HepG2 (cell line): Measurements from ENCODE around the gene FGF23.

ENCODE experiments used
- TAF1 ChIP-seq: sonication (generic); formaldehyde crosslinking; IDR thresholded peaks from 2 replicates; pipeline ENCODE4 v1.4.0; 2020; ENCODE audit warnings: missing genetic modification reagents
- ZNF678 ChIP-seq: sonication (generic); formaldehyde crosslinking; IDR thresholded peaks from 2 replicates; pipeline ENCODE4 v1.4.0; 2020; ENCODE audit warnings: mild to moderate bottlenecking, missing genetic modification reagents

DNA sequence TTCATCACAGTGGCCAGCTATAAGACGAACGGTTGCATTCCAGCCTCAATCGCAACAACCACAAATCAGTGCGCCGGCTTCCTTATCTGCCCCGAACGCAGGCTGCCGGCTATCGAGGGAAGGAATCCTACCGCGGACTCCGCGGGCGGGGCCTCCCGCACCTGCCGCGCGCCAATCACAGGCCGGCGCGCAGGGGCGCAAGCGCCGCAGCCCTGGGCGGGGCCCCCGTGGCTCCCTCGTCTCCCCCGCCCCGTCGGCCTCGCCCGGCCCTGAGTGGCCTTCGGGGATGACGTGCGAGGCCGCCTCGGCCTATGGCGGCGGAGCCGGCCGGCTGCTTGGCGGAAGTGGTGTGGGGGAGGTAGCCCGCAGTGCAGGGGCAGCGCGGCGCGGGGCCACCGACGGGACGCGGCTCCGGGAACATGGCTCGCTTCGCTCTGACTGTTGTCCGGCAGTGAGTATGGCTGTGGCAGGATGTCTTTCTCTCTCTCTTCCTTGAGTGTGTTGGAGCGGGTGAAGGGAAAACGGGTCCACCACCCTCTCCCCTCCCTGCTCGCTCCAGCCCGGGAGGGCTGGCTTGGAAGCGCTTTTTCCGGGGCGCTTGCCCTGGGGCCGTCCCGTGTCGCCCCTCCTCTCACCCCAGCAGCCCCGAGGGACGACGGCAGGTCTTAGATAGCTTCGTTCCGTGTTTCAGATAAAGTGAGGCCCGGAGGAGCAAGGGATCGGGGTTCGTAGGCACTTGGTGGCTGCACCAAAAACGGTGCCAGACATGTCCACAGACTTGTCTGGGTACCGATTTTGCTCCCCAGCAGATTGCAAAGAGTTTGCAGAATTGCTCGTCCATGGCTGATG, 58.4 kb downstream of the FGF23 start, which contains the start of gene TIGAR:
- TF ChIP-seq TAF1 (CRISPR knock-in tag) (peak; percentile 94), ZNF678 (CRISPR knock-in tag) (no peak)
